ENCODE data around the gene ADAM12.

Gene ADAM12

GRCh38 chr10:126099366-126099765 lies 288.9 kb downstream of the ADAM12 start:
- no peak for DNase-seq

- no peak for DNase-seq
These were observed 290.1 kb downstream of the ADAM12 start for GRCh38 chr10:126098226-126098581.

- no peak for DNase-seq
These were observed 290.6 kb downstream of the ADAM12 start for GRCh38 chr10:126097558-126098225.

GRCh38 chr10:126094537-126094936 lies 293.7 kb downstream of the ADAM12 start:
- DNase-seq, result no peak

GRCh38 chr10:126092366-126093215 lies 295.7 kb downstream of the ADAM12 start:
- DNase-seq, result no peak

GRCh38 chr10:126090911-126091728 lies 297.2 kb downstream of the ADAM12 start:
- no peak for DNase-seq

GRCh38 chr10:126090443-126090842 lies 297.8 kb downstream of the ADAM12 start:
- DNase-seq, result no peak

GRCh38 chr10:126087796-126088505 lies 300.3 kb downstream of the ADAM12 start:
- DNase-seq, result no peak

- DNase-seq, result no peak
These were observed 301.1 kb downstream of the ADAM12 start for GRCh38 chr10:126087153-126087680.

- DNase-seq, result no peak
These were observed 302.5 kb downstream of the ADAM12 start for GRCh38 chr10:126085806-126086205.

- DNase-seq, result no peak
These were observed 303.9 kb downstream of the ADAM12 start for GRCh38 chr10:126084369-126084768.

GRCh38 chr10:126083009-126083408 lies 305.3 kb downstream of the ADAM12 start:
- DNase-seq, result no peak

GRCh38 chr10:126081841-126082466 lies 306.3 kb downstream of the ADAM12 start:
- no peak for DNase-seq

- no peak for DNase-seq
These were observed 307.3 kb downstream of the ADAM12 start for GRCh38 chr10:126080879-126081411.

- no peak for DNase-seq
These were observed 307.9 kb downstream of the ADAM12 start for GRCh38 chr10:126080291-126080825.

- DNase-seq, result no peak
These were observed 313.3 kb downstream of the ADAM12 start for GRCh38 chr10:126075009-126075408.

- DNase-seq, result no peak
These were observed 314.0 kb downstream of the ADAM12 start for GRCh38 chr10:126074291-126074690.

- DNase-seq, result no peak
These were observed 314.7 kb downstream of the ADAM12 start for GRCh38 chr10:126073606-126074005.

- no peak for DNase-seq
These were observed 315.7 kb downstream of the ADAM12 start for GRCh38 chr10:126072622-126073021.

- DNase-seq, result no peak
These were observed 317.6 kb downstream of the ADAM12 start for GRCh38 chr10:126070476-126071215.

GRCh38 chr10:126068322-126068721 lies 320.0 kb downstream of the ADAM12 start:
- no peak for DNase-seq
